Spleen (tissue), 11 donors: ENCODE measurements around the gene NEK5. TPM values are rescaled to one million over a fixed set of nuclear protein-coding genes. Genes with fewer than 3 reads are reported as not detected.

Experiments
- DNase-seq: peaks from one replicate; pipeline ENCODE4 v3.0.0-alpha.2; 2020
- H3K27ac ChIP-seq, 8 donors: fragments of 200-600 bp; sonication (generic) in 7 of 8; 1 replicate in 4 of 8; 2 replicates in 4 of 8; pipeline versions ENCODE4 v1.5.0 to v1.8.0; 2016 to 2021; ENCODE audit warnings: inconsistent platforms in 4 of 8, mild to moderate bottlenecking in 4 of 8, moderate library complexity in 1 of 8
- H3K27me3 ChIP-seq, 7 donors: fragments of 200-600 bp; sonication (generic) in 6 of 7; replicated peaks in 1 of 7; 1 replicate in 4 of 7; 2 replicates in 3 of 7; pipeline versions ENCODE4 v1.5.0 to v1.8.0; 2016 to 2021; ENCODE audit warnings: inconsistent platforms in 3 of 7, mild to moderate bottlenecking in 1 of 7
- H3K36me3 ChIP-seq, 6 donors: fragments of 200-600 bp; sonication (generic) in 5 of 6; 1 replicate in 4 of 6; 2 replicates in 2 of 6; pipeline versions ENCODE4 v1.5.0 to v1.8.0; 2016 to 2021; ENCODE audit warnings: inconsistent platforms in 2 of 6
- H3K4me1 ChIP-seq, 6 donors: fragments of 200-600 bp; sonication (generic) in 5 of 6; 1 replicate in 3 of 6; 2 replicates in 3 of 6; pipeline versions ENCODE4 v1.5.0 to v1.8.0; 2016 to 2021; ENCODE audit warnings: inconsistent platforms in 3 of 6
- H3K4me3 ChIP-seq, 8 donors: fragments of 200-600 bp; sonication (generic) in 7 of 8; 1 replicate in 4 of 8; 2 replicates in 4 of 8; pipeline versions ENCODE4 v1.5.0 to v1.8.0; 2016 to 2021; ENCODE audit warnings: inconsistent platforms in 4 of 8, mild to moderate bottlenecking in 4 of 8, moderate library complexity in 2 of 8
- H3K9me3 ChIP-seq, 8 donors: fragments of 200-600 bp; sonication (generic) in 7 of 8; 1 replicate in 4 of 8; 2 replicates in 4 of 8; pipeline versions ENCODE4 v1.5.0 to v1.8.0; 2016 to 2021; ENCODE audit warnings: inconsistent platforms in 4 of 8
- CTCF ChIP-seq, 11 experiments: fragments of 200-600 bp in 7 of 11; fragments of 450-650 bp in 4 of 11; sonication (generic) in 4 of 11; IDR thresholded peaks in 8 of 11; conservative IDR thresholded peaks in 3 of 11; 1 replicate in 7 of 11; 2 replicates in 4 of 11; pipeline versions ENCODE4 v1.4.0 to v1.8.0; 2016 to 2021; ENCODE audit warnings: antibody characterized with exemption in 11 of 11, inconsistent platforms in 4 of 11, mild to moderate bottlenecking in 1 of 11
- POLR2A ChIP-seq, 3 donors: fragments of 450-650 bp; IDR thresholded peaks; one replicate each; pipeline ENCODE4 v1.5.1; 2017; ENCODE audit warnings: antibody characterized with exemption in 3 of 3, mild to moderate bottlenecking in 1 of 3
- POLR2AphosphoS5 ChIP-seq, 3 donors: sonication (generic); formaldehyde crosslinking; IDR thresholded peaks; one replicate each; pipeline ENCODE4 v1.5.1; 2017; ENCODE audit warnings: antibody characterized with exemption in 3 of 3
- WGBS, 5 donors: extraction: QIAGEN DNeasy Blood & Tissue Kit in 3 of 5; methylation state at CpG; one replicate each; pipeline versions ENCODE4 v1.1.5 to v1.1.7; 2013 to 2018; 5-methylcytosine and 5-hydroxymethylcytosine counted together
- intact Hi-C: fragments of 100-400 bp; cut with DNase I; formaldehyde crosslinking; loops from one replicate; pipeline ENCODE4 v1.15.0; 2023; ENCODE audit warnings: low total_unique reads
- polyA plus RNA-seq, 3 donors: library from polyadenylated mRNA; stranded (reverse); fragments of 200-250 nt; gene quantifications; one replicate each; pipeline ENCODE4 v1.2.1, GENCODE V29; 2013
- total RNA-seq, 7 donors: library from RNA; depleted of rRNA in 3 of 7; stranded (reverse); fragments of >200 nt in 3 of 7; fragmentation: NEBNext Ultra II Directional in 4 of 7; extraction: Animal tissue kit (Norgen Biotek cat#: 25700) in 4 of 7; gene quantifications; one replicate each; pipeline versions ENCODE4 v1.1.0 to v1.2.1, GENCODE V29; 2016 to 2021
- donor health status: healthy with polysubstance abuse.
- donor health status: DM: no; HTN: no; CAD: no; lungs with moderate emphysema.
- donor health status: DM: no; HTN: no; CAD: no.
- donor health status: Bipolar disorder and iron deficiency.
- donor health status: healthy.
- donor health status: DM: no; HTN: no; CAD: no.
- donor health status: DM: yes; HTN: yes; CAD: no.

NEK5 gene
- total and polyA plus RNA-seq, 10 donors: 0.04 to 0.30 (median 0.10) TPM; not detected in 4

- H3K27me3 ChIP-seq: no peaks in the 10 kb centered on the region
- no peak for DNase-seq
- intact Hi-C loops: no loop called here
- H3K36me3 ChIP-seq: peaks cover 0 to 94% (median 14%) of the 10 kb centered on the region in 6 donors
- H3K4me1 ChIP-seq: no peaks in the 10 kb centered on the region
- 77 to 94% (median 84%) methylated on average over 1 of the region's 1 CpG for WGBS, 5 donors
- no peak overlapping the region for H3K27ac ChIP-seq
- peaks cover 0 to 4% (median 0%) of the 10 kb centered on the region in 8 donors for H3K9me3 ChIP-seq
- TF ChIP-seq CTCF (IDR thresholded peaks at IDR 0.05 in 8 of 11, conservative IDR thresholded peaks at IDR 0.05 in 3 of 11): no peak
- no peak for TF ChIP-seq POLR2A (IDR thresholded peaks at IDR 0.05)
- TF ChIP-seq POLR2AphosphoS5 (IDR thresholded peaks at IDR 0.05): no peak
- H3K4me3 ChIP-seq: no peak overlapping the region
Observed at GRCh38 chr13:52147225-52147624, 18.4 kb upstream of the NEK5 start.

- no peaks in the 10 kb centered on the region for H3K27me3 ChIP-seq
- intact Hi-C loops: no loop called here
- no peak overlapping the region for H3K4me3 ChIP-seq
- no peak for DNase-seq
- no peak overlapping the region for H3K27ac ChIP-seq
- no peaks in the 10 kb centered on the region for H3K4me1 ChIP-seq
- no peak for TF ChIP-seq POLR2AphosphoS5 (IDR thresholded peaks at IDR 0.05)
- TF ChIP-seq POLR2A (IDR thresholded peaks at IDR 0.05): no peak
- no peak for TF ChIP-seq CTCF (IDR thresholded peaks at IDR 0.05 in 8 of 11, conservative IDR thresholded peaks at IDR 0.05 in 3 of 11)
- WGBS, 5 donors: 66 to 85% (median 80%) methylated on average over 2 of the region's 2 CpGs
- no peaks in the 10 kb centered on the region for H3K9me3 ChIP-seq
- H3K36me3 ChIP-seq: peaks cover 0 to 89% (median 11%) of the 10 kb centered on the region in 6 donors
Observed at GRCh38 chr13:52141299-52141698, 12.4 kb upstream of the NEK5 start.

- Histone ChIP-seq H3K27ac (no peak overlapping the region), H3K4me1 (no peaks in the 10 kb centered on the region), H3K9me3 (no peaks in the 10 kb centered on the region), H3K4me3 (no peak overlapping the region), H3K36me3 (peaks cover 0 to 93% (median 30%) of the 10 kb centered on the region in 6 donors), H3K27me3 (no peaks in the 10 kb centered on the region)
- WGBS, 5 donors: 81 to 94% (median 85%) methylated on average over 3 of the region's 3 CpGs
- intact Hi-C loops: no loop called here
- TF ChIP-seq POLR2AphosphoS5 (IDR thresholded peaks at IDR 0.05) (no peak), POLR2A (IDR thresholded peaks at IDR 0.05) (no peak)
- no peak for DNase-seq
Observed at GRCh38 chr13:52137489-52137888, 8.6 kb upstream of the NEK5 start.

GRCh38 chr13:52136763-52137162 lies 7.9 kb upstream of the NEK5 start:
- no peak for DNase-seq
- no peak for TF ChIP-seq CTCF (IDR thresholded peaks at IDR 0.05 in 8 of 11, conservative IDR thresholded peaks at IDR 0.05 in 3 of 11)
- Histone ChIP-seq H3K9me3 (no peaks in the 10 kb centered on the region), H3K36me3 (peaks cover 0 to 94% (median 36%) of the 10 kb centered on the region in 6 donors), H3K27ac (no peak overlapping the region), H3K4me3 (no peak overlapping the region), H3K4me1 (no peaks in the 10 kb centered on the region), H3K27me3 (no peaks in the 10 kb centered on the region)
- intact Hi-C loops: no loop called here

GRCh38 chr13:52130641-52131040 lies 1.8 kb upstream of the NEK5 start:
- no peak overlapping the region for H3K4me3 ChIP-seq
- intact Hi-C loops: no loop called here
- no peak for TF ChIP-seq POLR2AphosphoS5 (IDR thresholded peaks at IDR 0.05)
- TF ChIP-seq CTCF (IDR thresholded peaks at IDR 0.05 in 8 of 11, conservative IDR thresholded peaks at IDR 0.05 in 3 of 11): no peak
- TF ChIP-seq POLR2A (IDR thresholded peaks at IDR 0.05): no peak
- H3K4me1 ChIP-seq: peaks cover 11 to 23% (median 20%) of the 10 kb centered on the region in 6 donors
- H3K27ac ChIP-seq: no peak overlapping the region
- no peak for DNase-seq
- peaks cover 0 to 21% (median 6%) of the 10 kb centered on the region in 7 donors for H3K27me3 ChIP-seq
- H3K9me3 ChIP-seq: no peaks in the 10 kb centered on the region
- peaks cover 0 to 48% (median 28%) of the 10 kb centered on the region in 6 donors for H3K36me3 ChIP-seq
